Mucosa of rectum (tissue), 2 donors: ENCODE measurements around the gene FBXO4.

Experiments used
- H3K27ac ChIP-seq, 2 donors: one replicate each; pipeline ENCODE4 v1.7.0; 2013; ENCODE audit warnings: inconsistent platforms in 2 of 2, low read depth in 2 of 2, low read length in 2 of 2
- H3K27me3 ChIP-seq, 2 donors: one replicate each; pipeline ENCODE4 v1.7.0; 2013; ENCODE audit warnings: low read length in 2 of 2; ENCODE audit not compliant: control insufficient read depth in 2 of 2, insufficient read depth in 2 of 2
- H3K36me3 ChIP-seq, 2 donors: one replicate each; pipeline ENCODE4 v1.7.0; 2013; ENCODE audit warnings: low read length in 2 of 2; ENCODE audit not compliant: control insufficient read depth in 2 of 2, insufficient read depth in 2 of 2
- H3K4me1 ChIP-seq, 2 donors: one replicate each; pipeline ENCODE4 v1.7.0; 2013; ENCODE audit warnings: low read length in 2 of 2, mild to moderate bottlenecking in 1 of 2; ENCODE audit not compliant: control insufficient read depth in 2 of 2, insufficient read depth in 2 of 2
- H3K4me3 ChIP-seq, 2 donors: one replicate each; pipeline ENCODE4 v1.7.0; 2013; ENCODE audit warnings: low read length in 2 of 2
- H3K9ac ChIP-seq, 2 donors: one replicate each; pipeline ENCODE4 v1.7.0; 2013; ENCODE audit warnings: low read length in 2 of 2, low read depth in 1 of 2, mild to moderate bottlenecking in 1 of 2
- H3K9me3 ChIP-seq, 2 donors: one replicate each; pipeline ENCODE4 v1.7.0; 2013; ENCODE audit warnings: low read length in 2 of 2; ENCODE audit not compliant: control insufficient read depth in 2 of 2
- donor health status: healthy.
- donor health status: Normal muscosa, but diverticular disease.

The FBXO4 gene

DNA sequence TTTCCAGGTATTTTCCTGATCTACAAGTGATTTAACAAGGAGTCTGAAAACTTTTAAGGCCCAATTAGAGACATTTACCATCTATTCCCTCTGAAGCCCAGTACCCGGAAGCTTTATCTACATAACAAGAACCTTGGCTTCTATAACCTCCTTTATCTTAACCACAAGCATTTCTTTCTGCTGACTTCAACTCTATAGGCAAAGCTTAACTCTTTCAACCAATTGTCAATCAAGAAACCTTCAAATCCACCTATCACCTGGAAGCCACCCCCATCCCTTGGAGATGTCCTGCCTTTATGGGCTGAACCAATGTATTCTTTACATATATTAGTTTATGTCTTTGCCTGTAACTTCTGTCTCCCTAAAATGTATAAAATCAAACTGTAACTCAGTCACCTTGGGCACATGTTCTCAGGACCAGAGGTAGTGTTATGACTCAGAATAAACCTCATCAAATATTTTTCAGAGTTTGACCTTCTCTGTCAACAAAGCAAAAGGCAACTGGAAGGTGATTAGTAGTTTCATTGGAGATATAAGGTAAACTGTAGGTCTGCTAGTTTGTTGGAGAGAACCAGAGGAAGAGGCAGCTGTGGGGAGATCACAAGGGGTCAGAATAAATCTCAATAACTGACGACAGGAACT is 33.9 kb upstream of the FBXO4 start:
- H3K9me3 ChIP-seq, result no peaks in the 10 kb centered on the region

GRCh38 chr5:41892031-41892430 is 33.0 kb upstream of the FBXO4 start:
- Histone ChIP-seq H3K9ac (no peak overlapping the region), H3K4me3 (no peak overlapping the region), H3K9me3 (no peaks in the 10 kb centered on the region), H3K27me3 (peaks cover 0 to 7% of the 10 kb centered on the region in 2 donors), H3K36me3 (no peaks in the 10 kb centered on the region), H3K27ac (no peak overlapping the region), H3K4me1 (no peaks in the 10 kb centered on the region)

More for the DNA sequence above, 33.9 kb upstream of the FBXO4 start:
- no peak overlapping the region for H3K4me3 ChIP-seq
- no peaks in the 10 kb centered on the region for H3K4me1 ChIP-seq
- H3K9ac ChIP-seq, result no peak overlapping the region
- no peaks in the 10 kb centered on the region for H3K36me3 ChIP-seq
- H3K27me3 ChIP-seq, result peaks cover 0 to 7% of the 10 kb centered on the region in 2 donors
- H3K27ac ChIP-seq, result no peak overlapping the region

DNA sequence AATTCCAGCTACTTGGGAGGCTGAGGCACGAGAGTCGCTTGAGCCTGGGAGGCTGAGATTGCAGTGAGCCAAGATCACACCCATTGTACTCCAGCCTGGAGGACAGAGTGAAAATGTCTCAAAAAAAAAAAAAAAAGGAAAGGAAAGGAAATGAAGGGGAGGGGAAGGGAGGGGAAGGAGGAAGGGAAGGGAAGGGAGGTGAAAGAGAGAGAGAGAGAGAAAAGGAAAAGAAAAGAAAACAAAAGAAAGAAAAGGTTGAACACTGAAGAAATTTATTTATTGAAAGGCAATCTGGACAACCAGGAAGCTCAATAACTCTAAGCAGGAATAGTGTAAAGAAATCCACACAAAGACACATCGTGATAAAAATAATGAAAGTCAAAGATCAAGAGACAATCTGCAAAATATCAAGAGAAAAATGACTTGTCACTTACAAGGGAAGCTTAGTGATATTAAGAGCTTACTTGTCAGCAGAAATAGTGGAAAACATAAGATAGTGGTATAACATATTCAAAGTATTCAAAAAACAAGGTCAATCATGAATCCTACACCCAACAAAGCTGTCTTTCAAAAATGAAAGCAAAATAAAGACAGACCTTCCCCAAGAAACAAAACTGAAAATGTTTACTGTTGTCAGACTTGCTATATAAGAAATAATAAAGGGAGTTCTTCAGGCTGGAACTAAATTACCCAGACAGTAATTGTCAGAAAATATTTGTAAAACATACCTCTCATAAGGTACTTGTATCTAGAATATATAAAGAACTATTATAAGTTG is 31.8 kb upstream of the FBXO4 start:
- Histone ChIP-seq H3K27me3 (peaks cover 0 to 4% of the 10 kb centered on the region in 2 donors), H3K27ac (no peak overlapping the region), H3K4me3 (no peak overlapping the region), H3K9ac (no peak overlapping the region), H3K4me1 (no peaks in the 10 kb centered on the region), H3K36me3 (no peaks in the 10 kb centered on the region), H3K9me3 (no peaks in the 10 kb centered on the region)

DNA sequence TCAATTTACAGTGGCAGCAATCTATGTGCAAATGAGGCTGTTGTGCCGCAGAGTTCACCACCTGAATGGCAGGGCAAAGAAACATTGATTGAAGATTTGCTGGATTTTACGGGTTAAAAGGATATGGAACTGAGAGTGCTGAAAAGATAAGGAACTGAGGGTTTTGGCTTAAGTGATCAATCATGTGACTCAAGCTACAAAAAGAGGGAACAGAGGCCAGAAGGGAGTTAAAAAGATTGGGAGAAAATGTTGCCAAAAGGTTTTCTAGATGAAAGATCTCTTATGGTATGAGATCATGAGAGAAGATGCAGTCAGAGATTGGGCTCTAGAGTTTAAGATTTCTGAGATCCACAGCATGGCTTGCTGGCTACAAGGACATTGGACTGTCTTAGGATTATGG is 28.9 kb upstream of the FBXO4 start:
- H3K27me3 ChIP-seq, result peaks cover 0 to 4% of the 10 kb centered on the region in 2 donors
- H3K9ac ChIP-seq, result no peak overlapping the region
- no peak overlapping the region for H3K4me3 ChIP-seq
- no peaks in the 10 kb centered on the region for H3K36me3 ChIP-seq
- H3K9me3 ChIP-seq, result no peaks in the 10 kb centered on the region
- H3K4me1 ChIP-seq, result no peaks in the 10 kb centered on the region
- no peak overlapping the region for H3K27ac ChIP-seq

- Histone ChIP-seq H3K36me3 (peaks cover 5 to 6% of the 10 kb centered on the region in 2 donors), H3K9me3 (no peaks in the 10 kb centered on the region), H3K9ac (peak overlapping the region; percentile 72 to 74), H3K4me3 (peak overlapping the region; percentile 91 to 96), H3K27ac (peak overlapping the region; percentile 87 to 89), H3K27me3 (no peaks in the 10 kb centered on the region), H3K4me1 (peaks cover 13 to 14% of the 10 kb centered on the region in 2 donors)
Observed at GRCh38 chr5:41903382-41903891, 21.6 kb upstream of the FBXO4 start.

DNA sequence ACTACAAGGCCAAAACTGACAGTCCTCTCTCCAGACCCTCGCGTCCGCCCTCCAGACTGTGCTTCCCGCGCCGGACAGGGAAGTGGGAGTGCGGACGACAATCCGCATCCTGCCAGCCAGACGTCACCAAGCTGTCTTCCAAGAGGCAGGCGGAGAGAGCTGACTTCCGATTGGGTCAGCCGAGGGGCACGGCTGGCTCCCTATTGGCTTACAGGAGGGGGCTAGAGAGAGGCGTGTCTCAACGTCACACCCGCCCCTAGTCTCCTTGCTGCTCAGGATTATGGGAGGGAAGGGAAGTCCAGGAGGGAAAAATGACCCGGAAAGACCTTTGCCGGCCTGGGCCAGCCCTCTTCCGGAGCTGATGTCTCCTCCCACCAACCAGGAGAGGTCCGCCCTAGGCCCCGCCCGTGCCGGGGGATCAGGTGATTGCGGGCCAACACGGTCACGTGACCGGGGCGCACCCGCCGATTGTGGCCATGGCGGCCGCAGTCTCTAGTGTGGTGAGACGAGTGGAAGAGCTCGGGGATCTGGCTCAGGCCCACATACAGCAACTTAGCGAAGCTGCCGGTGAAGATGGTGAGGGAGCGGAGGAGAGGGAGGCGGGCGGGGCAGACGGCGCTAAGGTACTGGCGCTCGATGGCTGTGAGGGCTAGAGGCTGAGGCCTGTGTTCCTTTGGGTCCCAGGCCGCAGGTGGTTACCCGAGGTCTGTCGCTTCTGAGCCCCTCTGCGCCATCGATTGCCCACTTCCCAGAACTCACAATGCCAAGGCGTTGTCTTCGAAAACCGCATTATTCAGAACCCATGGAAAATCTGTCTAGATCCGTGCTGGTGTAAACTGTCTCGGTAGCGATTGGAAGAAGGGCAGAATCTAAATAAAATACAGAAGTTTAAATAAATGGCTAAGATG is 20.9 kb upstream of the FBXO4 start, which contains the start of gene RIMOC1:
Gene RIMOC1 (plus strand): TSS at position 453 of the 908 bp plus-strand sequence. CDS start 24 bp downstream, at position 477.
- Histone ChIP-seq H3K27ac (peak within 1 kb of the TSS; percentile 87 to 89), H3K9ac (peak within 1 kb of the TSS; percentile 86 to 91), H3K4me3 (peak within 1 kb of the TSS; percentile 91 to 96), H3K27me3 (no peaks in the 10 kb centered on the region), H3K9me3 (no peaks in the 10 kb centered on the region), H3K36me3 (peaks cover 12 to 13% of the 10 kb centered on the region in 2 donors), H3K4me1 (peaks cover 13 to 14% of the 10 kb centered on the region in 2 donors)

GRCh38 chr5:41906151-41906550 is 18.9 kb upstream of the FBXO4 start:
- Histone ChIP-seq H3K9ac (no peak overlapping the region), H3K9me3 (no peaks in the 10 kb centered on the region), H3K27me3 (no peaks in the 10 kb centered on the region), H3K36me3 (peaks cover 24 to 26% of the 10 kb centered on the region in 2 donors), H3K4me3 (no peak overlapping the region), H3K4me1 (peaks cover 13 to 14% of the 10 kb centered on the region in 2 donors), H3K27ac (no peak overlapping the region)

DNA sequence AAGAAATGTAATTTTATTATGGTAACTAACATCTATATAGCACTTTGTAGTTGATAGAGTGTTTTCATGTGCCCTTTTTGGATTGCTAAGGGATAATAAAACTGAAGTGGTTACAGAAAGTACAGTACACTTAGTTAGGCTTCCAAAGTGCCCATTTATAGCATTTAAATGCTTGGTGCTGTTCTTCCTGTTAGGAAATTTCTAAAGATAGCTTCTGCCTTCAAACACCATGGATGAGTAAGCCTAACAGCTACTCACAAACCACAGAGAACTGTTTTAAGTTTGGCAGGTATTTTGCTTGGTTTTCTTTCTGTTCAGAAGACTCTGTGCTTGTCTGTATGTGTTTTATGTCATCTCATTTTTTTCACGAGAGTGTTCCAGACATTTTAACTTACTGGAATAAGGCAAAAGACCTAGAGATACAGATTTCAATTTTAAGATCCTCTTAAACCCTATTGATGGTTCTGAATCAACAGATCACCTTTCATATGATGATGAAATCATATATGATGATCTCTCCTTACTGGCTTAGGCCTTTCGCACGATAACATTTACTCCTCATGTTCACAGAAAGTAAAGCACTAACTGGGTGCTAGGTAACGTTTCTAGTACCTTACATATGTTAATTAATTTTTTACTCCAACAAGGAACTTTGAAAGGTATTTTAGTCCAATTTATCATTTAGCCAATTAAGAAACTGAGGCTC is 16.6 kb upstream of the FBXO4 start:
- H3K27me3 ChIP-seq, result no peaks in the 10 kb centered on the region
- no peak overlapping the region for H3K27ac ChIP-seq
- H3K9ac ChIP-seq, result no peak overlapping the region
- peaks cover 8 to 10% of the 10 kb centered on the region in 2 donors for H3K4me1 ChIP-seq
- H3K4me3 ChIP-seq, result no peak overlapping the region
- no peaks in the 10 kb centered on the region for H3K9me3 ChIP-seq
- H3K36me3 ChIP-seq, result peaks cover 43 to 45% of the 10 kb centered on the region in 2 donors

DNA sequence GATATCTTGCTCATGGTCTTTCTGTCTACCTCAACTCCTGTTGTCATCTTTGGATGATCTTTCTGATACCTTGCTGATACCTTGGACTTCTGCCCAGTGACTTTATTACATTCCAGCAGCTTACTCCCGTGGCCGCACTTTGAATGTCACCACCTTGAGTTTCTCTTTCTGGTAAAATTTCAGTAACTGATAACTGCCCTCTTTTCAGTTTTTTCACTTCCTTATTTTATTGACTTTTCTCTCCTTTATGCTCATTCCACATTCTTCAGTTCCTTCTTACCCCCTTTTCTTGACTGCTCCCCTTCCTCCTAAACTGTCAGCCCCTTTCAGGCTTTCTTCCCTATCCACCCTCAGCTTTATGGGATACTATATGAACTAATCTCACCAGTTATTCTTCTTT is 7.0 kb upstream of the FBXO4 start:
- Histone ChIP-seq H3K4me3 (no peak overlapping the region), H3K9ac (no peak overlapping the region), H3K36me3 (peaks cover 36 to 50% of the 10 kb centered on the region in 2 donors), H3K27ac (no peak overlapping the region), H3K27me3 (no peaks in the 10 kb centered on the region), H3K9me3 (no peaks in the 10 kb centered on the region), H3K4me1 (no peaks in the 10 kb centered on the region)
